NT2/D1 (cell line): Measurements from ENCODE around the gene BDNF.

ENCODE experiments used
- YY1 ChIP-seq: IDR thresholded peaks from 2 replicates; pipeline ENCODE4 v1.6.1; 2011; ENCODE audit not compliant: insufficient read length, insufficient read depth
- ZNF274 ChIP-seq: IDR thresholded peaks from 2 replicates; pipeline ENCODE4 v1.6.1; 2011; ENCODE audit warnings: mild to moderate bottlenecking, low read depth, low read length

DNA sequence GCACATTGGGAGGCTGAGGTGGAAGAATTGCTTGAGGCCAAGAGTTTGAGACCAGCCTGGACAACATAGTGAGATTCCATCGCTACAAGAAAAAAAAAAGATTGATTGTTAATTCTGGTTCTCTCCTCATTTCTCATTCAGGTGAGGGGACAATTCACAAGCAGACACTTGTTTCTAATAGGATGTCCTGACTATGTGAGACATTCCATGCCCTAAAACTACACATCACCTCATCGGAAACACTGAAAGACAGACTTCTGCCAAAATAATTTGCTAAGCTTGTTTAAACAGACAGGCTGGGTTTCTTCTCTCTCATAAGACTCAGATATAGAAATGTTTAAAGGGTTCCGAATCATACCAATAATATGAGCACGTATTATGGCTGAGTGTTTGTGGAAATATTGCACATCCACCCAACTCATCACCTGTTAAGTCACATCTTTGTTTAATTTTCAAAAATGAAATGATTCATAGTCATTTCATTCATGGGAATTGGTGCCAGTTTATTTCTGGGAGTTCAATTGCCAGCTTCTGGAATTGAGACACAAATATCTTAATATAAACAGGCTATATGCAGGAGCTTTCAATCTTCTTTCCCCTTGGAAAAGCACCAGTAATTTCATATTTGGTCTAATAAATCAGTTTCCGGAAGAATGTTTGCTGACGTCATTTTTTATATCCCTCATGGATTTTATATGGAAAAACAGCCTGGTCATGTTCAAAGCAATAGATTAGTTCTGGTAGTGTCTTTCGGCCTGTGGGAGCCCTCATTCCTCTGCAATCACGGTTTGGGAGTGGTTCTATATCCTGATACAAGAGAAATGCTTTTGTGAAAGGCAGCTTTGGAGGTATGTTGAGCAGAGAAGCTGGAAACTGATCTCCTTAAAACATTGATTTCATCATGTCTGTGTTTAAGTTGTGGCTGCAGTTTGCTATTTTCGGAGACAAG lies 87.0 kb downstream of the BDNF start:
- TF ChIP-seq ZNF274 (no peak), YY1 (no peak)
